Measurements from ENCODE around the gene UNKL.

The UNKL gene

GRCh38 chr16:1374418-1375297, 39.8 kb downstream of the UNKL start:
- DNase-seq, result no peak

DNA sequence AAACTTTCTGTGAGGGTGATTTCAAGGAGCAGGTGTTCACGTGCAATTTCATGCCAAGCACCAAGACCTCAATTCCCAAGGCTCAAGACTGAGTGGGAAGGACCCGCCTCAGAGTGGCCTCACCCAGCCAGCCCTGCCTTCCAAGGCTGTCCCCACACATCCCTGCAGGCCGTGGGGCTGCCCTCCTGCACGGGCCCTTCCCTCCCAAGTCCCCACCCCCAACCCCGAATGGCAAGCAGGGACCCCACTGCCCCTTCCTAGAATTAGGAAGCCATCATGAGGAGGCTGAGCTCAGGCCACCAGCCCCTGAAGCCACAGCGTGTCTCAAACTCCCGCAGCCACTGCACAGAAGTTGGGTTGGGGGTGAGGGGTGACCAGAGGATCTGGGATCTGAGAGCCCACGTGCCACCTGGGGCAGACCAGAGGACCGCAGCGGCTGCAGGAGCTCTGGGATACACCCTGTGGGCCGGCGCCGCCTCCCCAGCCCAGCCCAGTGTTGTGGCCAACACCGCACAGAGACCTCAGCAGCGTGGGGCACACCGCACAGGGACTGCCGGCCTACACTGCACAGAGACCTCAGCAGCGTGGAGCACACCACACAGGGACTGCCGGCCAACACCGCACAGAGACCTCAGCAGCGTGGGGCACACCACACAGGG, 42.1 kb downstream of the UNKL start:
- DNase-seq, result no peak

DNA sequence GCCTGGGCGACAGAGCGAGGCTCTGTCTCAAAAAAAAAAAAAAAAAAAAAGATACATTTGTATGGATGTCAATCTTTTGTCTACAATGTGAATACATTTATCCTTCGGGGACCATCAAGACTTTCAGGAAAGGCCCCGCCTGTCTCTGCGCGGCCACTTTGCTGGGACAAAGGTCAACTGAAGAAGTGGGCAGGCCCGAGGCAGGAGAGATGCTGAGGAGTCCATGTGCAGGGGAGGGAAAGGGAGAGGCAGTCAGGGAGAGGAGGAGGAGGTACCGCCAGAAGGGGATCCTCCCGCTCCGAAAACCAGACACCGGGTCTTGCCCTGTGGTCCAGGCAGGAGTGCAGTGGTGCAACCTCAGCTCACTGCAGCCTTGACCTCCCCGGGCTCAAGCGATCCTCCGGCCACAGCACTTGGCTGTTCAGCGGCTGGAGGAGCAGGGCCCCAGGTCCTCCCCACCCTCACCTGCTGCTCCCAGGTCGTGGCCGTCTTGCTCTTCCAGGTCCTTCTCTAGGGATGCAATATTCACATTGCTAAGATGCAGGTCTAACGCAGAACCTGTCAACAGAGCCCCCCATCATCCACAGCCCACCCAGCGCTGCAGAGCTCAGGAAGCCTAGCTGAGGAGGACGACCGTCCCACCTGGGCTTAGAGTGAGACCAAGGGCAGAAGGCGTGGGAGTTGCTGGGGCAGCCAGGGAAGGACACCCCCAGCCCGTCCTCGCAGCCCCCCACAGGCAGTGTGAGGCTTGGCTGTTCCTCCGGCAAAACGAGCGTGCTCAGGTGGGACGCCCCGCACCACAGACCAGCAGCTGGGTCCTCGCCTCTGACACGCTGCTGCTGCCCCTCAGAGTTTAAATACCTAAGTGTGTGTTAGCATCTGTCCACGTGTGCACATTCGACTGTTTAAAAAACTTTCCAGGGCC, 43.2 kb downstream of the UNKL start:
- no peak for DNase-seq

- no peak for DNase-seq
Observed at GRCh38 chr16:1367486-1368174, 46.9 kb downstream of the UNKL start.

DNA sequence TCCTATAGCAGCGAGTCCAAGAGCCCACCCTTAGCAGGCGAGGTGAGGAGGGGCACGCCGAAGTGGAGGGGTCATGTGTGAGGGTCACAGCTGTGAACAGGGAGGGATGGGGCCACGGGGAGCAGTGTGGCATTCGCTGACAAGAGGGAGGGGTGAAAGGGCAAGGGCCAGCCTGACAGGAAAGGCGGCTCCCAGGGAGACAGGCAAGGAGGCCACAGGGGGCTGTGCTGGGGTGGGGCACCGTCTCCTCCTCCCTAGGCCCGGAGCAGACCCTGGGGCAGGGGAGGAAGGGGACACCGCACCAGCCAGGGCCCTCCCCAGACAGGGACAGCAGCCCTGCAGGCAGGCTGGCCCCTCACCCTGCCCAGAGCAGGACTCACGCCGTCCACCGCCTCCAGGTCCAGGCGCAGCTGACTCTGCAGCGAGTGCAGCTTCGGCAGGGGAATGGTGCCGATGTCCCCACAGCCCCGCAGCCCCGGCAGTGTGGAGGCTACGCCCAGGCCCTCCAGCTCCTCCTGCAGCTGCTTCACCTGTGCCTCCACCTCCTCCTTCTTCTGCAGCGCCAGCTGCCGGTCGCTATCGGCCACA, 47.7 kb downstream of the UNKL start:
- DNase-seq, result no peak

DNA sequence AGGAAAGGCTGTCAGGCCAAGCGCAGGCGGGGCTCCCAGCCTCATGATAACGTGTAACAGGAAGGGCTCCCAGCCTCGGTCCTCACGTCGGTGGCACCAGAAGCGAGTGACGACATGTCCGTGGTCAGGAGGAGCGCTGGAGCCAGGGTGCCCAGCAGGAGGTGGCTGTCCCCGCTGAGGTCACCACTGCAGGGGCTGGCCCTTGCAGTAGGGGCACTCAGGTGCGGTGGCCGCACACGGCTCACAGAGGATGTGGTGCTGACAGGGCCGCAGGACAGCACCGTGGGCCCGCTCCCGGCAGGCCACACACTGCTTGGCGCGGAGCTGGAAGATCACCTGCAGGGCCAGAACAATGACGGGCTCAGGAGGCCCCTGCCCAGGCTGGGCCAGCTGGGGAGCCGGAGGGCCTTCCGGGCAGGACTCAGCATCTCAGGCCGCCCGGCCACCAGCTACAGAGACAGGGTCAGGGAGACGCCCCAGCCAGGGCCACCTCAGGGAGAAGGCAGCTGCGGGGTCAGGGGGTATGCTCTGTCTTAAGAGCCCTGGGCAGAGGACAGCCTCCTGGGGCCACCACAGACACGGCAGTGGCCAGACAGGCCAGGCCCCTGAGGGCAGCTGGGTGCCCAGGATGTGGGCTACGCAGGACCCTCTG, 48.3 kb downstream of the UNKL start:
- no peak for DNase-seq

DNA sequence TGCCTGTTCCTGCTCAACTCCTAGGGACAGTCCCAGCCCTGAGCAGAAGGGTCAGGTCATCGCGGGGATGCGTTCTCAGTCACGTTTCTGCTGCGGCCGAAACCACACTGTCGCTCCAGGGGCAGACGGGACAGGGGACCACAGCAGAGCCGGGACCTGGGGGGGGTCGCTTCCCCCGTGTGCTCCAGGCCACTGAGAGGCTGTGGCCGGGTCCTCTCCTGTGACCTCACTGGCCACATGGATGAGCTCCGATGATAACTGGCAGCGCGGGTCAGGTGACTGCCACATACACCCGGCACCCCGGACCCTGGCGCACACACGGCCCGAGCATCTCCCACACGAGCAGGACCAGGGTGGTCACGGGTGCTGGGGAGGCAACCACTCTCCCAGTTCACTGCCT, 50.0 kb downstream of the UNKL start:
- no peak for DNase-seq

GRCh38 chr16:1363501-1364041, 50.9 kb downstream of the UNKL start:
- no peak for DNase-seq

DNA sequence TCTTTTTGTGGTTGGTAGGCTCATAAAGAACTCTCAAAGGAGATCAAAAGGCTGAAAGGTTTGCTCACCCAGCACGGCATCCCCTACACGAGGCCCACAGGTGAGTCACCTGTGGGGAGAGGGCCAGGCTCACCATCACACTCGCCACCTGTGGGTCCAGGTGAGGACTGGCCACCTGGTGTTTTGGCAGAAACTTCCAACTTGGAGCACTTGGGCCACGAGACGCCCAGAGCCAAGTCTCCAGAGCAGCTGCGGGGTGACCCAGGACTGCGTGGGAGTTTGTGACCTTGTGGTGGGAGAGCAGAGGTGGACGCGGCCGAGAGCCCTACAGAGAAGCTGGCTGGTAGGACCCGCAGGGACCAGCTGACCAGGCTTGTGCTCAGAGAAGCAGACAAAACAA, 51.7 kb downstream of the UNKL start:
- no peak for DNase-seq

DNA sequence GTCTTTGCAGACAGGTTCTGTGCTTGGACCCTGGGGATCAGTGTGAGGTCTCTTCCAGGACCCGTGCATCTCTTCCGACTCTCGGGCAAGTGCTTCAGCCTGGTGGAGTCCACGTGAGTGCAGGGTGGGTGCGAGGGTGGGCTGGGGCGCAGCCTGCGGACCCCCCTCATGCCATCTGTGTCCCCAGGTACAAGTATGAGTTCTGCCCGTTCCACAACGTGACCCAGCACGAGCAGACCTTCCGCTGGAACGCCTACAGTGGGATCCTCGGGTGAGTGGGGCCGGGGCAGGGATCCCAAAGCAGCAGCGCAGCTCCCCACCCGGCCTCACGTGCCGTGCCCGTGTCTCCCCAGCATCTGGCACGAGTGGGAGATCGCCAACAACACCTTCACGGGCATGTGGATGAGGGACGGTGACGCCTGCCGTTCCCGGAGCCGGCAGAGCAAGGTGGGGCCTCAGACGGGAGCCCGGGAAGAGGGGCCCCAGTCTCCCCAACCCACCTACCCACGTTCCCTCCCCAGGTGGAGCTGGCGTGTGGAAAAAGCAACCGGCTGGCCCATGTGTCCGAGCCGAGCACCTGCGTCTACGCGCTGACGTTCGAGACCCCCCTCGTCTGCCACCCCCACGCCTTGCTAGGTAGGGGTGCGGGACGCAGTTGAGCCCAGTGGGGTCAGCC, 52.7 kb downstream of the UNKL start:
- no peak for DNase-seq

DNA sequence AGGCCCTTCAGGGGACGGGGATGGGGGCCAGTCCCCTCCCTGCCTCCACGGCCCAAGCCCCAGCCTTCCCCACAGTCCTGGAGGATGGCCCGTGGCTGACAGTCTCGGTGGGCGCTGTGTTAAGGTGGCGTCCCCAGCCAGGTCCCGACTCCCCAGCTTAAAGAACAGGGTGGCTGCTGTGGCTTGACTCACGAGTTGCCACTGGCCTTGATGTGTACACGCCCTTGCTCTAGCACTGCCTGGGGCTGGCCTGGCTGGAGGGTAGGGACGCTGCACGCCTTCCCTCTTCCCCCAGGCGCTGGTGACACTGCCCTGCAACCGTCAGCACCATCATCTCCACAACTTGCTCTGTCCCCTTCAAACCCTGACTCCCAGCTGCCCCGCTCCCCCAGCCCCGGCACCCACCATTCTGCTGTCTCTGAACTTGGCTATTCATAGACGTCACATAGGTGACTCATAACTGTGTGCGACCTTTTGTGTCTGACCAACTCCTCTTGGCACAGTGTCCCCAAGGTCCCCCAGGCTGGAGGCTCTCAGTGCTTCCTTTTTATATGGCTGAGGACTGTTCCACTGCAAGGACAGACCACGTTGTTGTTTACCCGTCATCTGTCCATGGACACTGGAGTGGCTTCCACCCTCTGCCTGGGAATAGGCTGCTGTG, 56.5 kb downstream of the UNKL start:
- DNase-seq, result no peak

DNA sequence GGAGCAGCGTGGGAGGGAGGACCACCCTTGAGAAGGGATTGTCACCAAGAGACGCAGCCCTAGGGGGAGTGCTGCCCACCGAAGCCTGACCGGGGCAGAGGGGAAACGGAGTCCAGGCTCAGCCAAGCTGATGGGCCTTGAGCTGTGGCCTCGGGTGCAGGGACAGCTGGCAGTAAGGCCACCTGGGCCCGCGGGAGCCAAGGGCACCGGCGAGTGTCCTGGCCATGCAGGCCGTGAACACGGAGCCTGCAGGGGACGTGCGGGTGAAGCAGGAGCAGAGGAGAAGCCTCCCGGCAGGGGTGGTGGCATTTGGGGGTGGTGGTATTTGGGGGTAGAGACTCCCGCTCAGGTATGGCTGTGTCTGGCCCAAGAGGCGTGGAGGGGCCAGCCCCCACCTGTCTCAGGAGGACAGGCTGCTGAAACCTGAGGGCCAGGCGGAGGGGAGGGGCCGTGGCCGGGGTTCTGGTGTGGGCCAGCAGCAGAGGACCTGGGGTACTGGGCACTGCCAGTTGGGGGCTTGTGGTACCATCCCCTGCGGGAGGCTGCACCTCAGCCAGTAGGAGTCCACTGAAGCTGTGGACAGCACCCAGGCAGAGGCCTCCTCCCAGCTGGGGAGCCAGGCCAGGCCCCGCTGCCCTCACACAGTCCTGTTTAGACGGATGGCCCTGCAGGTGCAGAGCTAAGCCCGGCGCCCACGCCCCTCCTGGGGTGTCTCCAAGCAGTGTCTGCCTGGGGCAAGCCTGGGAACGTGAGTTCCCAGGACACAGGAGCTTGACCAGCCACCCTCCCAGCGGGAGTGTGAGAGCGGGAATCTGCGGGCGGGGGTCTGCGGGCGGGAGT, 58.2 kb downstream of the UNKL start:
- DNase-seq, result no peak

- no peak for DNase-seq
Observed at GRCh38 chr16:1355591-1355990, 58.9 kb downstream of the UNKL start.

GRCh38 chr16:1354815-1355540, 59.5 kb downstream of the UNKL start:
- no peak for DNase-seq

DNA sequence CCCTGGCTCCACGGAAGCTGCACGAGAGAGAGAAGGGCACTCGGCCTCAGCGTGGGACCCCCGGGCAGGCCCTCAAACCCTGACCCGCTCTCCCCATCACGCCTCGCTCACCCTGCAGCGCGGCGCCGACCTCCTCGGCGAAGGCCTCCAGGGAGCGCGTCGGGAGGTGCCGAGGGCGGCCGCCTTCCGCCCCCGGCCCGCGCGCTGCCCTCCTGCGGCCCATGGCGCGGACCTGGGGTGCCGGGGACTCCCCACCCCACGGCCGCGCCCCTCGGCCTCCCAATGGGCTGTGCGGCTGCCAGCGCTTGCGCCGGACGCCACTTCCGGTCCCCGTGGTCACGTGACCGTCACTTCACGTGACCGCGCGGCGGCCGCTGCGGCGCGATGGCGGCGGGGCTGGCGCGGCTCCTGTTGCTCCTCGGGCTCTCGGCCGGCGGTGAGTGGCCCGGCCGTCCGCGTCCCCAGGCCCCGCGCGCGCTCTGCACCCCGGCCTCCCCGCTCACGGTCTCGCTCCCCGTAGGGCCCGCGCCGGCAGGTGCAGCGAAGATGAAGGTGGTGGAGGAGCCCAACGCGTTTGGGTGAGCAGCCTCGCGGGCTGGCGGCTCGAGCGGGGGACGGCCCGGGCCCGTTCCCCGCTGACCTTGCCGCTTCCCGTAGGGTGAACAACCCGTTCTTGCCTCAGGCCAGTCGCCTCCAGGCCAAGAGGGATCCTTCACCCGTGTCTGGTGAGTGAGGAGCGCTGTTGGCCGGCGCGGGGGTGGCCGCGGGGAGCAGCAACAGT, 62.7 kb downstream of the UNKL start, which contains the start of the genes GNPTG and TSR3:
Gene GNPTG, plus strand, starts transcription at position 350 of the 781 bp plus-strand sequence. Its CDS starts 35 bp downstream, at position 385.
Gene TSR3, minus strand, starts transcription at position 297 of the 781 bp plus-strand sequence. Its CDS starts 74 bp downstream, at position 223.
- no peak for DNase-seq

DNA sequence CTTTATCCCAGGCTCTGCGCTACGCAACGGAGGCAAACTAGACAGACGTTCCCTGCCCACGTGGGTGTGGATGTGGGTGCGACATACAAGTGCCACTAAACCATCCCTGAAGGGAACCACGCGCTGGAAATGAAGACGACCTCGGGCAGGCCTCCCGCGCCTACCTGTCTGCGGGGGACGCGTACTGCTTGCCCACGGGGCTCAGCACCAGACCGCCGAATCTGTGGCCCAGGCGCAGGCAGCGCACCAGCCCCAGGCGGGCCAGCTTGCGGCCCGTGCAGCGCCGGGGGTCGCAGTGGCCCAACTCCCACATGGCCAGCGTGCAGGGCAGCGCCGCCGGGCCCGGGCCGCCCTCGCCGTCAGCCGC, 63.3 kb downstream of the UNKL start:
- DNase-seq, result no peak

- DNase-seq, result no peak
Observed at GRCh38 chr16:1350691-1351090, 63.8 kb downstream of the UNKL start.

DNA sequence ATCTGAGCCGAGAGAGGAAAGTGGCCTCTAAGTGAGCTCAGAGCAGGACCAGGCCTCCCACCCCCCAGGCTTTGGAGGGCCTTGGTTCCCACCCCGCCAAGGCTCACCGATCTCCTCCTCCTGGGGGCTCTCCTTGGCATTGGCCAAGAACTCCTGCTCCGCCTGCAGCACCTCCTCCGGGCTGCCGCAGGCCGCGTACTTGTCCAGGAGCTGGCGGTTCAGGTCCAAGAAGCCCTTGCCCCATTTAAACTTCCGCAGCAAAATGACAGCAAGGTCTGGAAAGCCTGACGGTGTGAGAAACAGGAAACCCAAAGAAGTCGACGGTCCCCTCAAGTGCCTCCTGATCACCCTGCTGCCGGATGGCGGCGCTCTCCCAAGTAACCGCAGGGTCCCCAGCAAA, 64.6 kb downstream of the UNKL start:
- DNase-seq, result no peak

All from NCI-H2081 treated with DMSO at 0.1 percent for 48 hours (cell line).